ENCODE data around the gene SYT2.

GRCh38 chr1:202661136-202661845 lies 49.0 kb downstream of the SYT2 start:
- TF ChIP-seq POLR2A (IDR thresholded peaks at IDR 0.05) (no peak), CTCF (IDR thresholded peaks at IDR 0.05) (no peak), EP300 (IDR thresholded peaks at IDR 0.05) (no peak), POLR2AphosphoS5 (IDR thresholded peaks at IDR 0.05) (no peak)

Measured in gastroesophageal sphincter (tissue), 3 donors.